GM21825 (cell line): ENCODE measurements around the gene NGFR.
"Not testable (repeated sequence)": the region's sequence is repeated elsewhere in the genome, so short reads cannot be mapped to it uniquely, and the experiment has no call there.

Source experiments
- ATAC-seq: cut with Tn5 transposase; IDR thresholded peaks from one replicate; pipeline ENCODE4 v1.9.1; 2021; ENCODE audit warnings: mild to moderate bottlenecking, moderate library complexity; ENCODE audit not compliant: unreplicated experiment

NGFR gene

DNA sequence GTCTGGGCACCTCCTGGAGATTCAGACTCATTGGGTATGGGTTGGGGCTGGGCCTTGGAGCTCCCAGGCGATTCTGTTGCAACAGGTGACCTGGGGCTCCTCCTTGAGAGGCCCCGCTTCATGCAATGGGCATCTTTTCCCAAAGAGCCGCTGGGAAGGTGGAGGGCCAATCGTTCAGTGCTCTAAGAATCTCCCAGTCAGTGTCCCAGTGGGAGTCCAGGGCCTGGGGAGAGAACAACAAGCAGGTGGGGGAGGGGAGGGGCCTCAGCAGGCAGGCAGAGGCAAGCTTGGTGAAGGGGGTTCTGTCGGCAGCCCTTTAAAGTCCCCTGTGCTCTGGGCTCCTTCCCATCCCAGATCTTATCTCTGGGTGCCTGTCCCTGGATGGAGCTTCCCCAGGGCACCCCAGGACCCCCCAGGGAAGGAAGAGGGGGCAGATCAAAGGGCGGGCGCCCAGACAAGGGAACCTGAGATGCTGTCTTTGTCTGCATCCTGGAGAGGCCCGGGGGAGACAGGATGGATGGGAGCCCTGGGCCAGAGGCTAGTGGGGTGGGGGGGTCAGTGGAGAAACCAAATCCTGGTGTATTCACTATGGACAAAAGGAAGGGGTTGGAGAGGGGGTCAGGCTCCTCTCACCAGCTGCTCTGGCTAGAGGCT is 50.0 kb downstream of the NGFR start:
- no peak for ATAC-seq

DNA sequence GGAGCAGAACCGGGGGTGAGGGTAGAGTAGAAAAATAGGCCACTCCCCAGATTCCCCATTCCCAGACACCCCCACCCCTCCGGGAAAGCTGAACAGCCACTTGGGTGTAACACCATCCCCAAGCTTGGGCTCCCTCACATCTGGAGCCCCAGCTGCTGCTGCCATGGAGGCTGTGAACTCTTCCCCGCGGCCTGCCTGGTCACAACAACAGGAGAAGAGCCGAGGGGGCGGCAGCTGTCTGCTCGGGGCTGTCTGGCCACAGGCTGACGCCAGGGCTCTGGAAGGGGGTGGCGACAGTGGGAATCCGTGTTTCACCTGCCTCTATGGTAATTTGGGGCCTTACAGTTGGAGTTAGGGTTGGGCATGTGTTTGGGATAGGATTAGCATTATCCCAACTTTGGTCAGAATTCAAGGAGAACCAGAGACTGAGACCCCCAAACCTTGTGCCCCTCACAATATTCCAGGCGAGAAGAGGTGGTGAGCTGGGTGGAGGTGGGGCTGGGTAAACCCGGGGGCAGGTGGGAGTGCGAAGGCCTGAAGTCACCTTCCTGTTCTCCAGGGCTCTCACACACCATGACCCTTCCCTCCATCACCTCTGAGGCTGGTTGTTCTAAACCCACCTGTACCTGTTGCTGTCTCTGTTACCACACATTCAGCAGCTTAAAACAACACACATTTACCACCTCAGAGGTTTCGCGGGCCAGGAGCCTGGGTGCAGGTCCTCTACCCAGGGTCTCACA is 50.9 kb downstream of the NGFR start:
- ATAC-seq = no peak

DNA sequence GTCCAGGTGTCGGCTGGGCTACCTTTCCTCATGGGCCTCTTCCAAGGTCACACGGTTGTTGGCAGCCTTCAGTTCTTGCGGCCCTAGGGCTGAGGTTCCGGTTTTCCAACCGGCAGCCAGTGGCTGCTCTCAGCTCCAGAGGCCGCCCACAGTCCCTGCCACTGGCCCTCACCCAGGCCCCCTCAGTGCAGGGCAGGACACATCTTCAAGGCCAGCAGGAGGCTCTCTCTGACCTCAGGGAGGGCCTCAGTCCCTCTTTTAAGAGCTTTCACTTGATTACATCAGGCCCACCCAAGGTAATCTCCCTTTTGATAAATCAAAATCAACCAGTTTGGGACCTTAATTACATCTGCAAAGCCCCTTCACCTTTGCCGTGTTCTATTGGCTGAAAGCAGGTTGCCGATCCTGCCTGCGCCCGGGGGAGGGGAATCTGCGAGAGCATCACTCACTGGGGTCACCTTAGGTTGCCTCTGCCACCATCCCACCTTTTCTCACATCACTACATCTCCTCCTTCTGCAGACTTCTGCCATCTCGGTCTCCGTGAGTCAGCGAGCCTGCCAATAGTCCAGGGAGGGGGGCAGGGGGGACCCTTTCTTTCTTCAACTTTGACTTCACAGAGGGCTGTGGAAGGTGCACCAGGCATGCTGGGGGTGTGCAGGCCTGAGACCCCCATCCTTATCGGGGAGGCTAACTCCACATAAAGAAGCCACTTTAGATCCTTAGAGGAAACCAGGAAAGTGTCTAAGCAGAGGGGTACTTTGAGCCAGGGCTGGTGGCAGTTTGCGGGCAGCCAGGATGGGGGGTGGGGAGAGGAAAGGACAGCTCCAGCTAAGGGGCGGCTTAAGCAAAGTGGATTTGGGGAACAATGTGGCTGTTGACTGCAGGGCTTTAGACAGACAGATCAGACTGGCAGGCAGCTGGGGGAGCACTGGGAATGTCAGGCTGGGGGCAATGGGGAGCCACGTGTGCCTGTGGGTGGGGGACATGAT is 51.7 kb downstream of the NGFR start:
- ATAC-seq = no peak

DNA sequence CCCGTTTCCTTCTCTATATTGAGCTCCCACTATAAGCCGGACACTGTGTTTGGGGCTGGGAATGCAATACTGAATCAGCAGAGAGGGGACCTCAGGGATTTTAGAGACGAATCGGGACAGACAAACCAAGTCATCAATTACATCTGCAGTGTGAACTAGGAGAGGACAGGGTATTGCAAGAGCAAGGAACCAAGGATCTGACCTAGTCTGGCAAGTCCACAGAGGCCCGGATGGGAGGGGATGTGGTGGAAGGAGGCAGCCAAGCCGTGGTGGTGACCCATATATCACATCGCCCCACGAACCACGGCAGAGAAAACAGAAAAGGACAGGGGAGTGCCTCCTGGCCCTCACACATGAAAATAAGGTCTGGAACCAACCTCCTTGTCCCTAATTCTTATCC is 52.5 kb downstream of the NGFR start:
- no peak for ATAC-seq

DNA sequence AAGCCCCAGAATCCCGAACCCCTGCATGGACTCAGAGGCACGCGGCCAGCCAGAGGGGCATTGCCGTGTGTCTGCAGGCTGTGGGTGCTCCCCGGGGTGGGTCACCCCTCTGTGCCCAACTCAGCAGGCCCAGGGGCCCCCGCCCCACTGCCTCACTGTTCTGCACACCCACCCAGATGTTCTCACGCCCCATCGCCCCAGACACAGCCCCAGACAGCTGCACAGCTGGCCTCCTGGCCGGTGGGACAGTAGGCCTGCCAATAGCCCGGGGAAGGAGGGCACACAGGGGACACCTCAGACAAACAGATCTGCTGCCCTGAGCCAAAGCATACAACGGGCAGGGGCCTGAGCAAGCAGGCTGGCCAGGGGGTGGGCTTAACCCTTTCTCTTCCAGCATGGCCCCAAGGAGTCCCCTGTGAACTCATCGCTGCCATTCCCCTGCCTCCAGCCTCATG is 53.0 kb downstream of the NGFR start:
- ATAC-seq = no peak

DNA sequence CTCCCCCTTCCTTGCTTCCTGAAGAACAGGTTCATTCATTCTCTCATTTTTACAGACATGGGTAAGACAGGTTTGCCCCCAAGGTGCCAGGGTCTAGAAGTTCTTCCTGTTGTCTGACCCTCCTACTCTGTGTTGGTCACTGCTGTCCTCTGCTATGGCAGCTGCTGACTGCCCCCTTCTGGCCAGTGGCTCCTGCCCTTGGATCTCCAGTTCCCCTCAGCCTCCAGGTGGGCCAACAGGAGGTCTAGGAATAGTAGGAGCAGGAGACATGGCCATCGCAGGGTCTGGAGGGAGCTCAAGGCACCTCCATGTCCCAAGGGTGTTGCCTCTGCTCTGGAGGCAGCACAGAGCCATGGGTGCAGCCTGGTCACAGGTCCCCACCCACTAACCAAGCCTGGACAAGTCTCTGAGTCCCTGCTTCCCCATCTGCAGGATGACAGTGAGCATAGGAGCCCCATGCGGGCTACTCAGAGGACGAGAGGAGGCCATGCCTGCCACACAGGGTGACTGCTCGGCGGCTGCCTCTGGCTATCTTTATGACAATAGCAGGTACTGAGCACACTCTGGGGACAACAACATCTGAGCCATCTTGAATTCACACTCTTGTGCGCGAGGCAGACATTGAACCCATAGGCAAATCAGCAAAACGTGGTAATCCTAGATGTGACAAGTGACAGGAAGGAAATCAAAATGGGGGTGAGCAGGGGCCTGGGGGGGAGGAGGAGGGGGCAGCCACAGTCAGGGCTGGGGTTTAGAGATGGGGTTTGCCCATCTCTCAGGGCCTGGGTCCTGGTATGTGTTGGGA is 53.6 kb downstream of the NGFR start:
- ATAC-seq = no peak

DNA sequence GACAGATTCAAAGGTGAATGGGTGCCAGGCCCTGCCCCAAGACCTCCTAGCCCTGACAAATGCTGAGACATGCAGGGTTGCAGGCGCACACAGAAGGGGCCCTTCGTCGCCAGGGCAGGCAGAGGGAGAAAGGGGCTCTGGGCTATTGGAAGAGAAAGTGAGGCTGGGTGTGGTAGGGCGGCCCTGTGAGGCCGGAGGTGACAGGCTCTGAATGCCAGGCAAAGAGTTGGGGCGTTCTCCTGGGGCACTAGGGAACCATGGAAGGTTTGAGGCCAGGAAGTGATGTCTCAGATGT is 54.2 kb downstream of the NGFR start:
- no peak for ATAC-seq

DNA sequence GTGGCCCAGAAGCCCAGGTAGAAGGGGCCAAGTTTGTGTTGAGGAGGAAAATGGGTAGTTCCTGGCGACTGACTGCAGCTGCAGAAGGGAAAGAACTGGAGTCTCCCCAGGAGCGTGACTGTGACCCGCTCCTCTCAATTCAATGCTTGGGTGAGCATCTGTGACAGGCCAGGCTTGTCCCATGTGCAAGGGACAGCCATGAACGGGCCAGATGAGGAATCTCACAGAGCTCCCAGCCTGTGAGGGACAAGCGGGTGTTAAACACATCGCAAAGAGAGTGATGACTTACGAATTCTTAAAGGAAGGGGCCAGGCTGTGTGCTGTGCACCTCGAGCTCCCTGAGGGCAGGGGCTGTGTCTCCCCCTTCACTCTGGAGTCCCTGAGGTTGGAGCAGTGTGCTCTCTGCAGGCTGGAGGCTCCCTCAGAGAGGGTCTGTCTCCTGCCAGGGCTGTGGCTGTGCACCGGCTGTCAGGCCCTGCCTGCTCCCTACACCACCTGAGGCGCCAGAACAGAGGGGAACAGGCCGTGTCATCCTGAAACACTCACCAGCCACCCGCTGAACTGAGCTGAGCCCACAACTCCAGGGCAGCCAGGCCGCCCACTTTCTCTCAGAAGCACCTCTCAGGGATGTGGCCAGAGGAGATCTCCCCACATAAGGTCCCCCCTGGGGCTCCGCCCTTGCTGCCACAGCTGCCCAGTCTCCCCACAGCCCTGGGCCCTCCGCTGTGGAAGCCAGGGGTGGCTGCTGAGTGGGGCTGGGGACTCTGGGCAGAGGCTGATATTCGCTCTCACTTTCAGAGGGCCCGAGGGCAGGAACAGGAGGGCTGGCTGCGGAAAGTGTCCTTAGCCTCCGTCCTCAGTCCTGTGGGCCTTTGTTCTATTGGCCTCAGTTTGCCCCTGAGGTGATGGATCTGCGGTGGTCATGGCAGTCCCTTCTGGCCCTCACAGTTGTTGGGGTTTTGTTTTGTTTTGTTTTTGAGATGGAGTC is 54.9 kb downstream of the NGFR start:
- no peak for ATAC-seq

DNA sequence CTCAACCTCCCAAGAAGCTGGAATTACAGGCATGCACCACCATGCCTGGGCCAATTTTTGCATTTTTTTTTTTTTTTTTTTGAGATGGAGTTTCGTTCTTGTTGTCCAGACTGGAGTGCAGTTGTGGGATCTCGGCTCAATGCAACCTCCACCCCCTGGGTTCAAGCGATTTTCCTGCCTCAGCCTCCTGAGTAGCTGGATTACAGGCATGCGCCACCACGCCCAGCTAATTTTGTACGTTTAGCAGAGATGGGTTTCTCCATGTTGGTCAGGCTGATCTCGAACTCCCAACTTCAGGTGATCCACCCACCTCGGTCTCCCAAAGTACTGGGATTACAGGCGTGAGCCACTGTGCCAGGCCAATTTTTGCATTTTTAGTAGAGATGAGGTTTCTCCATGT is 55.7 kb downstream of the NGFR start:
- not testable (repeated sequence) for ATAC-seq

DNA sequence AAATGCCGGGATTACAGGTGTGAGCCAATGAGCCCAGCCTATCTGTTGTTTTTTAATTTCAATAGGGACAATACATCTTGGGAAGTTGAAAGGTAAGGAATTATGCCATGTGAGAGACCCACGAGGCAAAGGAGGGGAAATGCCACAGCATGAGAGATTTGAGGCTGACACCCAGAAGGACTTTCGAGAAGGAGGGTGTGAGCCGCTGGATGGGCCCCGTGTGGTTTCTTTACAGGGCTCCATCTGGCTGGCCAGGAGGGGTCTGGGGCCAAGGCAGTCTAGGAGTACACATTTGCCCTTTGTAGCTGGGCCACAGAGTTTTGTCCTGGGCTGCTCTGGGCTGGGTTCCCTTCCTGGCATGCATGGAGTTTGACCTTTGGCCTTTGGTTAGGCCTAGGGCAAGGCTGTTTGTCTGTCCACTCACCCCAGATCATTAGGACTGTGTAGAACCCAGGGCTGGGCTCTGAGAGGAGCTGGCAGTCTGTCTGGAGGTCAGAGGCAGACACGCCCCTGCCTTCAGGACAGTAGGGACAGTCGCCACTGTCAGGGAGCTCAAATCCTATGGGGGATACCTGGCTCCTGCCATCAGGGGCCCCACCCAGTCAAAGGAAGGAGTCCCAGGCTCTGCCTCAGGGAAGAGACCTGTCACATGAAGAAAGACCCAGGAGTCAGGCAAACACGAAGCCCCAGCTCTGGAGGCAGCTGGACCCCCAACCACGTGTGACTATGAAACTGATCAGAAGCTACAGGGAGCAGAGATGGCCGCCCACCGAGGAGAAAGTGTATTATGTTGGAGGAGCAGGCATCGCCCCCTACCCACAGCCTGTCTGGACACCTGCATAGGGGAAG is 56.4 kb downstream of the NGFR start:
- ATAC-seq = no peak

DNA sequence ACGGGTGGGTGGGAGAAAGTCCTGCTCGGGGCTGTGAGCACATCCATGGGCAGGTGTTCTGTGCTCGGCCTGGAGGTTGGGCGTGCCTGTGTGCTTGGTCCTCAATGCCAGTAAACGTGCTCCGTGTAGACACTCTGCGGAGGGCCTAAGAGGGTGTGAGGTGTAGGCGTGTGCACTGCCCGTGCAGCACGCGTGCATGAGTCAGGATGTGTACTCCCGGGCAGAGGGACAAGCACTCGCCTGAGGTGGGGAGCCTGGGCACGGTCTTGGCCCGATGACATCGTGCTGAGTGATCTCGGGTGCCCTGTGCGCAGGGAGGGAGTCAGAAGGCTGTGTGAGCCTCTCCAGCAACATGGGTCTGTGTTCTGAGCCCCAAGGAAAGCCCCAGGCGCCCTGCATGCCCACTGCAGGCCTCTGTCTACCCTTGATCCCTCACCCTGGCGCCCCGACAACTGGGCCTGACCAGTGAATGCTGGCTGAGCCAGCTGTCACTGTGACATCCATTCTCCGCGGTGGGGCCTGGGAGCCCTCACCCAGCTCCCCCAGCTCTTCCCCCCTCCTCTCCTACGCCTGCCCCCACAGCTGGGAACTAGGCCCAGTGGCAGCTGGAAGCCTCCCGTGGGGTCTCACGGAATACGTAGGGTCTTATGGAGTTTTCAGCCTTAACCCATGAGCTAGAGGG is 57.1 kb downstream of the NGFR start:
- no peak for ATAC-seq

DNA sequence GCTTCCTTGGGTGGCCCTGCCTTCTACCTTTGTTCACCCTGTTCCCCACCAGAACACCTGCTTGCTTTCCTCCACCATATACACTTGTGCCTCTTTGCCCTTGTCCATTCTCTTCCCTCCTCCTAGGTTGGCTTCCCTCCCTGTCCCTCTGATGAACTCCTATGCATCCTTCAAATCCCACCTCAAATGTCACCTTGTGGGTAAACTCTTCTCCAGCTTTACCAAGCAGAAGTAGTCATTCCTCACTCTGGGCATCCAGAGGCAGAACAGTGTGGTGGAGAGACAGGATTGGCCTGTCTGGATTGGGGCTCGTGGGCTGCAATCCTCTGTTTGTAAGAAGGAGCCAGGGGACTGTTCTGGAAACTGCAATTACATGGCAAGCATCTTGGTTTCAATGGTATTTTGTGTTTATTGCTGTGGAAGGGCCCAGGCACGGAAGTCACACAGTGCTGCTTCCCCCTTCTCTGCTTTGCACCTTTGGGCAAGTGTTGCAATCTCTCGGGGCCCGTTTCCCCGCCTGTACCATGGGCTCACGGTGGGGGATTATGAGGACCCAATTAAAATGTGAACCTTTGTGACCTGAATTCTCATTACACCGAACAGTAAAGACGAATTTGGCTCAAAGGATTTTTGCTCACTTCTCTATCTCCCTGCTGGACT is 58.7 kb downstream of the NGFR start:
- ATAC-seq = no peak

DNA sequence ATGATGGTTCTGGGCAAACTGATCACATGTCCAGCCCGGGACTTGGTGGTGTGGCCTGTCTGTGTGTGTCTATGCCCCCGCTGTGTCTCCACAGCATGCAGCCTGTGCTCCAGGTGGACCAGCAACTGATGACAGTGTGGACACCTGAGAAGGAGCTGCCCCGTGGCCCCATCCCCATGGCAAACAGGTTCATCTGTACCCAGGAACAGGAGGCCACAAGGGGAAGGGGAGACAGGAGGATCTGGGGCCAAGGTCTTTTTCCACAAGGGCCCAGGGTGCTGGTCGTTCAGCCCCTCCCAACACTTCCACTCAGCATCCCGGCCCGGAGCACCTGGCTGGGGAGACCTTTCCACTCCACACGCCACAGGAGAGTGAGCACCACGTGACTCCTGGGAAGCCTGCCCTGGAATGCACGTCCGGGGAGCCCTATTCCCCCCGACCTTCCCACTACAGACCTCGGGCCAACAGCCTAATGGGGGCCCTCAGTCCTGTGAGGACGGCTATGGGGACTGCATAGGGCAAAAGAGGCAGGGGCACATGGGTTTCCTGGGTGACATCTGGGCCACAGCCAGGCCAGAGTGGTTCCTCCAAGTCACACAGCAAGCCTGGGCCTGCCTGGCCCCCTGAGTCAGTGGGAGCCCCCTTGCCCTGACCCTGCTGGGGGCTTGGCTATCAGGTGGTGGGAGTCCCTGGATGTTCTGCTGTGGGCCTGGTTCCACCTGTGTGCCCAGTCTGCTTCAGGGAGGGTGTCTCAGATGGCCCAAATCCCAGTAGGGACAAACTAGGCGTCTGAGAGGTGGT is 59.8 kb downstream of the NGFR start:
- ATAC-seq = no peak

DNA sequence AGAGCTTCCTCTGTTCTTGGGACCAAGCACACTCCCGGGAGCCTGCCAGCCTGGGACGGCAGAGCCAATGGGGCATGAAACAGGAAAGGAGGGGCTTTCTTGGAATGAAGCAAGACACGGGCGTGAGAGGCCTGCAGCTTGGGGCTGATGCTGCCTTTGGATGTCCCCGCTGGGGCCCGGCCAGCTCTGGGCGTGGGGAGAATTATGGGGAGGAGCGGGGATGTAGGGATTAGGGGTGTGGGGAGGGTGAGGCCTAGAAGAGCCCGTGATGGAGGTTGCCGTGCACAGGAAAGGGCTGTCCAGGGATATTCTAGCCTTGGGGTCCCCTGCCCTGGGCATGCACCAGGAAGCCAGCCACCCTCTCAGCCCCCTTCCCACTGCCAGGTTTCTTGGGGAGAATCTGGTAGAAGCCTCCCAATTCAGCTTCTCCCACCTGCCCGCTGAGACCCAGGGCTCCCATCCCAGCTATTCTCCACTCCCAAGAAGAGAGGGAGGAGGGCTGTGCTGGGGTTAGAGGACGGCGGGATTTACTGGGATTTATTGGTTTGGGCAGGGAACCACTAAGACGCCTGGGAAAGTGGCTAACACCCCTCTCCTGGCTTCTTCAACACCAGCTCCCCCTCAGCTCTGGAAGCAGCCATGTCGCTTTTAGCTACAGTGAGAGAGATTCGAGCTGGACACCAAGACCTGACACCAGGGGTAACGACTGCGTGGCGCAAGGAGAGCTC is 60.6 kb downstream of the NGFR start:
- no peak for ATAC-seq

DNA sequence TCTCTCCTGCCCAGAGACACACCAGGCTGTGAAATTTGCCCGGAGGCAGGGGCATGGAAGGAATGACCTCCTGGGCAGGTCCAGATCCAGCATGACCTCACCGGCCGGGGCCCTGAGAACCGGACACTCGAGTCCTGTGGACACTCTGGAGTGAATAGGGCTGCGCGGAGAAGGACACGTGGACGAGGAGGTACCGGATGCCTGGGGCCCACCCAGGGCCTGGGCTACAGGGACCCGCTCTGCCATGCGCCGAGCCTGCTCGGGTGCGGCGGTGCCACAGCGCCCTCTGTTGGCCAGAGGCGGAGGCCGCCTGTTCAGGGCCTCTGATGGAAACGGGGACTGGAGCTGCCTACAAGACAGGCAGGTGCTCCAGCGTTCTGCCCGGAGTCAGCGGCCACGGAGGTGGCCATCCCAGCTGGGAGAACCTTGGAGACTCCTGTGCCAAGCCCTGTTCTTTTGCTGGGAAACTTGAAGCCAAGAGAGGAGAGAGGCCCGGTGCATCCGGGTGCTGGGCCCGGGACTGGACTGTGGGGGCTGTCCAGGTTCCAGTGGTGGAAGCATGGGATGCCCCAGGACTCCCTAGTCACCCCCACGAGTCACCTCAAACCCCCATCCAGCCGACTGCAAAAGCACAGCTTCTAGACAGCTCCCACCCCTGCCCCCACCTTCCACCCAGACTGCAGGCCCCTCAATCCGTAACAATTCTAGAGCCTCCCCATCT is 61.3 kb downstream of the NGFR start:
- ATAC-seq = no peak
